IPS-18a (cell line): ENCODE data around the gene RING1.
"Not testable (repeated sequence)": the region's sequence is repeated elsewhere in the genome, so short reads cannot be mapped to it uniquely, and the experiment has no call there.

Experiments
- H3K27ac ChIP-seq: one replicate; pipeline ENCODE4 v1.5.1; 2013; ENCODE audit warnings: low read length
- H3K27me3 ChIP-seq: one replicate; pipeline ENCODE4 v1.6.1; 2013; ENCODE audit warnings: mild to moderate bottlenecking, low read length; ENCODE audit not compliant: control insufficient read depth, insufficient read depth
- H3K36me3 ChIP-seq: one replicate; pipeline ENCODE4 v1.6.1; 2013; ENCODE audit warnings: low read depth, low read length; ENCODE audit not compliant: control insufficient read depth
- H3K4me1 ChIP-seq: one replicate; pipeline ENCODE4 v1.6.1; 2013; ENCODE audit warnings: low read depth, low read length; ENCODE audit not compliant: control insufficient read depth
- H3K4me3 ChIP-seq: one replicate; pipeline ENCODE4 v1.5.1; 2013; ENCODE audit warnings: low read length
- H3K9ac ChIP-seq: one replicate; pipeline ENCODE4 v1.6.1; 2013; ENCODE audit warnings: mild to moderate bottlenecking, low read length, moderate library complexity
- H3K9me3 ChIP-seq: one replicate; pipeline ENCODE4 v1.6.1; 2013; ENCODE audit warnings: low read depth, low read length; ENCODE audit not compliant: control insufficient read depth

Gene RING1

DNA sequence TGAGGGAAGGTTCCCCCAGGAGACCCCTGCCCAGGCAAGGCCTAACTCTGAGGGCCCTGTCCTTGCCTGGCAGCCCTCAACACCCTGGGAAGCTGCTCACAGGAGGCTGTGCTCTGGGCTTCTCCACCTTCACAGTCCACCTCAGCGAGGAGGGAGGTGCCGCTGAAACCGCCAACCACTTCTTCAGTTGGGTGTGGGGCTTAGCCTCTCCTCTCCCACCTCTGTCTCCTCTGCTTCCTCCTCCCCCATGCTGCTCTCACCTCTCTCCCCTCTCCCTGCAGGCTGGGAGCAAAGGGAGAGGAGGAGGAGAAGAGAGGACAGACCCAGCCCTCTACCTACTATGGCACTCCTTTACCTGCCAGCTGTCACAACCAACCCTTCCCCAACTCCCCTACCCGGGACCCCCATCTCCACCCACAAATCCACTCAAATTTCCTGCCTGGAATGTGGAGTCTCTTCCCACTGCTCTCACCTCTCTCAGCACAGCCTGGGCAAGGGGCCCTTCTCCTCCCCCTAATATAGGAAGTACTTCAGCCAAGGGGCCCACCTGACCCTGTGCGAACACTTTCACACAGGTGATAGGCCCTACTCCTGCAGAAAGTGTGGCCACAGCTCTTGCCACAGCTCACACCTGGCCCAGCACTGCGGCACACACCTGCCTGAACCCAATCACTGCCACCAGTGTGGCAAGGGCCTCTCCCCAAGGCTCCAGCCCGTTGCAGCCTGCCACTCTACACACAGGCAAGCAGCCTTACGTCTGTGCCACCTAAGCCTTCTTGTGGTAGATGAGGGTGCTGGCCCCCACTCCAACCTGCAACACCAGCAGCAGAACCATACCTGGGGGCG is 7.2 kb downstream of the RING1 start:
- Histone ChIP-seq H3K36me3 (peaks cover 4% of the 10 kb centered on the region), H3K9ac (no peak overlapping the region), H3K27me3 (peaks cover 95% of the 10 kb centered on the region), H3K9me3 (no peaks in the 10 kb centered on the region), H3K4me1 (peaks cover 9% of the 10 kb centered on the region), H3K27ac (no peak overlapping the region), H3K4me3 (no peak overlapping the region)

- Histone ChIP-seq H3K9ac (no peak overlapping the region), H3K27me3 (peaks cover 89% of the 10 kb centered on the region), H3K9me3 (no peaks in the 10 kb centered on the region), H3K4me1 (peaks cover 9% of the 10 kb centered on the region), H3K36me3 (no peaks in the 10 kb centered on the region), H3K27ac (no peak overlapping the region), H3K4me3 (no peak overlapping the region)
Observed at GRCh38 chr6:33216117-33216649, 7.9 kb downstream of the RING1 start.

DNA sequence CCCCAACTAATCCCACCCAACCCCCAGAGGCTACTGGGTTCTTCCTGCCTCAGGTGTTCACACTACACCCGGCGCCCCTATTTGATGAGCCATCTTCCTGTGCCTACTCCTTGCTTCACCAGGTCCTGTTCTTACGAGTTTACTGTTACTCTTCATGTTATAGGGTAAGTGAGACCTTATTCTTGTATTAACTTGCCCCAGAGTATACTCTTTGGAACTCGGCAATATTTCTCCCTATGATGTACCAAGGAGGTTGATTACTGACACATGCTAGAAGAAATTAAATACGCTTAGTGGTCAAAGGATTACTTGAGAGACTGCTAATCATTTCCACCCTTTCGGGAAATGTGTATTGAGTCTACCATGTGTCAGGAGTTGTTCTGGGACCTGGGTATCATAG is 8.9 kb downstream of the RING1 start:
- Histone ChIP-seq H3K9me3 (no peaks in the 10 kb centered on the region), H3K36me3 (no peaks in the 10 kb centered on the region), H3K27ac (no peak overlapping the region), H3K4me1 (peaks cover 4% of the 10 kb centered on the region), H3K9ac (no peak overlapping the region), H3K4me3 (no peak overlapping the region), H3K27me3 (peaks cover 80% of the 10 kb centered on the region)

DNA sequence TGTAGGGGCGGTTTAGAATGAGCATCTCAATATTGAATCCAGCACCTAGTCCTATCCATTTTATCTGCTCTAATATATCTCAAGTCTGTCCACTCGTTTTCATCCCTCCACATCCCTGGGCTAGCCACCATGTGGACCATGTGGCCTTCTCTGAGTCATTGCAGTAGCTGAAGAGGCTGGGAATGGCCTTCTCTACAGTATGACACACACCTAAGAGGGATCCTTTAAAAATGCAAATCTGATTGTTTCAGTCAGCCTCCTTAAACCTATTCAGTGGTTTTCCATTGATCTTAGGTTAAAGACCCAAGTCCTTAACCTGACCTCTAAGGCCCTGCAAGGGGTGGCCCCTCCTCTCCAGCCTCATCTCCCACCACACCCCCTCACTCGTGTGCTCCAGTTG is 9.4 kb downstream of the RING1 start:
- H3K27me3 ChIP-seq = peaks cover 75% of the 10 kb centered on the region

DNA sequence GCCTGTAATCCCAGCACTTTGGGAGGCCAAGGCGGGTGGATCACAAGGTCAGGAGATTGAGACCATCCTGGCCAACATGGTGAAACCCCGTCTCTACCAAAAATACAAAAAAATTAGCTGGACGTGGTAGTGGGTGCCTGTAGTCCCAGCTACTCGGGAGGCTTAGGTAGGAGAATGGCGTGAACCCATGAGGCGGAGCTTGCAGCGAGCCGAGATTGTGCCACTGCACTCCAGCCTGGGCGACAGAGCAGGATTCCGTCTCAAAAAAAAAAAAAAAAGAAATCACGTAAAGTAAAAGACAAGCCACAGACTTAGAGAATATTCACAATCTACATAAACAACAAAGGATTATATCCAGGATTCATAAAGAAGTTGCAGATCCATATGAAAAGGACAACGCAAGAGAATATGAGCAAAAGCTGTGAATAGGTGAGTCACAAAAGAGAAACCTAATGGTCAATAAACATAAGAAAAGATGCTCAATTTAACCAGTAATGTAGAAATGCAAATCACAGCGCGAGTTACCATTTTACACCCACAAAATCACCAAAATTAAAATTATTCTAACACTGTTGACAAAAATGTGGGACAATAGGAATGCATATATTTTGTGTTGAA is 18.3 kb downstream of the RING1 start:
- not testable (repeated sequence) for H3K4me3 ChIP-seq, H3K9me3 ChIP-seq, H3K9ac ChIP-seq, H3K27ac ChIP-seq, H3K27me3 ChIP-seq, H3K36me3 ChIP-seq
- peaks cover 10% of the 10 kb centered on the region for H3K4me1 ChIP-seq

More for the DNA sequence above, 9.4 kb downstream of the RING1 start:
- H3K9me3 ChIP-seq = no peaks in the 10 kb centered on the region
- H3K27ac ChIP-seq = no peak overlapping the region
- no peak overlapping the region for H3K4me3 ChIP-seq
- H3K4me1 ChIP-seq = peaks cover 2% of the 10 kb centered on the region
- no peaks in the 10 kb centered on the region for H3K36me3 ChIP-seq
- H3K9ac ChIP-seq = no peak overlapping the region

- Histone ChIP-seq H3K9ac (no peak overlapping the region), H3K4me1 (peaks cover 5% of the 10 kb centered on the region), H3K27ac (no peak overlapping the region), H3K36me3 (no peaks in the 10 kb centered on the region), H3K4me3 (no peak overlapping the region), H3K9me3 (no peaks in the 10 kb centered on the region), H3K27me3 (no peaks in the 10 kb centered on the region)
Observed at GRCh38 chr6:33235221-33235634, 26.9 kb downstream of the RING1 start.

- Histone ChIP-seq H3K4me1 (peaks cover 5% of the 10 kb centered on the region), H3K9ac (no peak overlapping the region), H3K9me3 (no peaks in the 10 kb centered on the region), H3K27me3 (no peaks in the 10 kb centered on the region), H3K27ac (no peak overlapping the region), H3K4me3 (no peak overlapping the region), H3K36me3 (no peaks in the 10 kb centered on the region)
Observed at GRCh38 chr6:33236328-33236727, 28.0 kb downstream of the RING1 start.

- Histone ChIP-seq H3K9ac (no peak overlapping the region), H3K4me1 (peaks cover 5% of the 10 kb centered on the region), H3K9me3 (no peaks in the 10 kb centered on the region), H3K27me3 (no peaks in the 10 kb centered on the region), H3K27ac (no peak overlapping the region), H3K36me3 (no peaks in the 10 kb centered on the region), H3K4me3 (no peak overlapping the region)
Observed at GRCh38 chr6:33236852-33237251, 28.6 kb downstream of the RING1 start.

GRCh38 chr6:33237741-33238140 is 29.4 kb downstream of the RING1 start:
- no peak overlapping the region for H3K9ac ChIP-seq
- H3K36me3 ChIP-seq = no peaks in the 10 kb centered on the region
- peaks cover 5% of the 10 kb centered on the region for H3K4me1 ChIP-seq
- H3K27me3 ChIP-seq = no peaks in the 10 kb centered on the region
- H3K9me3 ChIP-seq = no peaks in the 10 kb centered on the region
- H3K27ac ChIP-seq = no peak overlapping the region
- H3K4me3 ChIP-seq = no peak overlapping the region

- no peak overlapping the region for H3K27ac ChIP-seq
- H3K9ac ChIP-seq = no peak overlapping the region
- H3K4me3 ChIP-seq = no peak overlapping the region
- H3K9me3 ChIP-seq = no peaks in the 10 kb centered on the region
- H3K4me1 ChIP-seq = no peaks in the 10 kb centered on the region
- H3K27me3 ChIP-seq = peaks cover 8% of the 10 kb centered on the region
- H3K36me3 ChIP-seq = no peaks in the 10 kb centered on the region
Observed at GRCh38 chr6:33241968-33242367, 33.7 kb downstream of the RING1 start.

DNA sequence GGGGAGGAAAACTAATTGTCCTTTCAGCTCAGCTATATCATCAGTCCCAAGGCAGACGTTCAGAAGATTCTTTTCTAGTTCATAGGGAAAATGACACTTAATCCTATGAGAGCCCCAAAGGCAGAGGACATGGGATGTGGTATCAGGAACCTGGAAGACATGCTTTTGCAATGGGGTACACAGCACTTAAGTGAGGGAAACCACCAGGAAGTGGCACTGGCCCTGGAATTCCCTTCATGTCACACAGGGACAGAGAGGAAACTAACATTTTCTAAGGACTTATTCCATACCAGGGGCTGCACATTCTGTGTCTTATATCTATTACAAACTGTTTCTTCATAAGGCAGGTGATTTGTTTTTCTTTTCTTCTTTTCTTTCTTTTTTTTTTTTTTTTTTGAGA is 35.2 kb downstream of the RING1 start:
- Histone ChIP-seq H3K27ac (no peak overlapping the region), H3K27me3 (peaks cover 23% of the 10 kb centered on the region), H3K36me3 (no peaks in the 10 kb centered on the region), H3K9ac (no peak overlapping the region), H3K4me3 (no peak overlapping the region), H3K9me3 (no peaks in the 10 kb centered on the region), H3K4me1 (peaks cover 1% of the 10 kb centered on the region)
